Measurements from ENCODE around the gene ANKRD13A. TPM values are rescaled to one million over a fixed set of nuclear protein-coding genes. Genes with fewer than 3 reads are reported as not detected.

The ANKRD13A gene
- total RNA-seq, 4 donors from 2014 or later: 38.5 to 69.0 (median 51.7) TPM

GRCh38 chr12:110023059-110023980 lies 24.1 kb downstream of the ANKRD13A start:
- Histone ChIP-seq H3K4me3 (no peak overlapping the region), H3K27me3 (no peaks in the 10 kb centered on the region), H3K9me3 (no peaks in the 10 kb centered on the region), H3K36me3 (peaks cover 0 to 50% (median 22%) of the 10 kb centered on the region in 3 donors), H3K4me1 (peaks cover 0 to 23% (median 8%) of the 10 kb centered on the region in 4 donors), H3K27ac (peak overlapping the region in 2 of 4 donors; percentile 74 to 76)
- DNase-seq (ENCODE audit: low spot score in 2 of 2): no peak
- TF ChIP-seq CTCF (IDR thresholded peaks at IDR 0.05) (no peak), EP300 (IDR thresholded peaks at IDR 0.05) (no peak), POLR2A (IDR thresholded peaks at IDR 0.05) (no peak)
- WGBS, 2 donors: 65 to 72% methylated on average over 5 of the region's 5 CpGs

GRCh38 chr12:110024051-110024450 lies 24.8 kb downstream of the ANKRD13A start:
- Histone ChIP-seq H3K9me3 (no peaks in the 10 kb centered on the region), H3K27me3 (no peaks in the 10 kb centered on the region), H3K36me3 (peaks cover 0 to 50% (median 16%) of the 10 kb centered on the region in 3 donors), H3K4me3 (no peak overlapping the region), H3K27ac (peak overlapping the region in 2 of 4 donors; percentile 74 to 76), H3K4me1 (peaks cover 0 to 23% (median 8%) of the 10 kb centered on the region in 4 donors)
- TF ChIP-seq POLR2A (IDR thresholded peaks at IDR 0.05): no peak
- TF ChIP-seq EP300 (IDR thresholded peaks at IDR 0.05): no peak
- no peak for TF ChIP-seq CTCF (IDR thresholded peaks at IDR 0.05)
- DNase-seq (ENCODE audit: low spot score in 2 of 2): no peak
- WGBS, 2 donors: 82 to 84% methylated on average over 2 of the region's 2 CpGs

- H3K36me3 ChIP-seq: peaks cover 0 to 73% (median 13%) of the 10 kb centered on the region in 3 donors
These were observed 29.1 kb downstream of the ANKRD13A start for GRCh38 chr12:110028323-110028722.

GRCh38 chr12:110029290-110029815 lies 30.1 kb downstream of the ANKRD13A start:
- peaks cover 0 to 13% (median 3%) of the 10 kb centered on the region in 4 donors for H3K4me1 ChIP-seq
- H3K27ac ChIP-seq: no peak overlapping the region
- H3K4me3 ChIP-seq: no peak overlapping the region
- no peak for DNase-seq (ENCODE audit: low spot score in 2 of 2)
- WGBS, 2 donors: 55 to 69% methylated on average over 2 of the region's 2 CpGs
- H3K27me3 ChIP-seq: no peaks in the 10 kb centered on the region
- H3K9me3 ChIP-seq: no peaks in the 10 kb centered on the region
- TF ChIP-seq POLR2A (IDR thresholded peaks at IDR 0.05): no peak
- TF ChIP-seq CTCF (IDR thresholded peaks at IDR 0.05): no peak
- no peak for TF ChIP-seq EP300 (IDR thresholded peaks at IDR 0.05)
- peaks cover 0 to 83% (median 13%) of the 10 kb centered on the region in 3 donors for H3K36me3 ChIP-seq

More at GRCh38 chr12:110028323-110028722, 29.1 kb downstream of the ANKRD13A start:
- peaks cover 0 to 23% (median 6%) of the 10 kb centered on the region in 4 donors for H3K4me1 ChIP-seq
- H3K27me3 ChIP-seq: no peaks in the 10 kb centered on the region
- TF ChIP-seq CTCF (IDR thresholded peaks at IDR 0.05): no peak
- TF ChIP-seq EP300 (IDR thresholded peaks at IDR 0.05): no peak
- TF ChIP-seq POLR2A (IDR thresholded peaks at IDR 0.05): no peak
- H3K9me3 ChIP-seq: no peaks in the 10 kb centered on the region
- H3K27ac ChIP-seq: no peak overlapping the region
- DNase-seq (ENCODE audit: low spot score in 2 of 2): no peak
- WGBS, 2 donors: 81 to 86% methylated on average over 6 of the region's 6 CpGs
- H3K4me3 ChIP-seq: no peak overlapping the region

GRCh38 chr12:110033888-110034287 lies 34.7 kb downstream of the ANKRD13A start:
- no peak for DNase-seq (ENCODE audit: low spot score in 2 of 2)
- H3K36me3 ChIP-seq: peaks cover 6 to 99% (median 7%) of the 10 kb centered on the region in 3 donors
- H3K27me3 ChIP-seq: no peaks in the 10 kb centered on the region
- H3K27ac ChIP-seq: no peak overlapping the region
- no peak overlapping the region for H3K4me3 ChIP-seq
- TF ChIP-seq POLR2A (IDR thresholded peaks at IDR 0.05): no peak
- TF ChIP-seq EP300 (IDR thresholded peaks at IDR 0.05): no peak
- no peak for TF ChIP-seq CTCF (IDR thresholded peaks at IDR 0.05)
- H3K9me3 ChIP-seq: no peaks in the 10 kb centered on the region
- WGBS, 2 donors: 92 to 94% methylated on average over 3 of the region's 3 CpGs
- peaks cover 0 to 5% (median 0%) of the 10 kb centered on the region in 4 donors for H3K4me1 ChIP-seq

Measured in tibial nerve (tissue), 4 donors.